ENCODE measurements around the gene GNA15. TPM values are rescaled to one million over a fixed set of nuclear protein-coding genes. Genes with fewer than 3 reads are reported as not detected.

The GNA15 gene
- total and polyA plus RNA-seq, 2 of the 8 experiments (the other 6 are each of a cell fraction or from before 2014, with no cell fraction given): 0.26 to 0.45 TPM

DNA sequence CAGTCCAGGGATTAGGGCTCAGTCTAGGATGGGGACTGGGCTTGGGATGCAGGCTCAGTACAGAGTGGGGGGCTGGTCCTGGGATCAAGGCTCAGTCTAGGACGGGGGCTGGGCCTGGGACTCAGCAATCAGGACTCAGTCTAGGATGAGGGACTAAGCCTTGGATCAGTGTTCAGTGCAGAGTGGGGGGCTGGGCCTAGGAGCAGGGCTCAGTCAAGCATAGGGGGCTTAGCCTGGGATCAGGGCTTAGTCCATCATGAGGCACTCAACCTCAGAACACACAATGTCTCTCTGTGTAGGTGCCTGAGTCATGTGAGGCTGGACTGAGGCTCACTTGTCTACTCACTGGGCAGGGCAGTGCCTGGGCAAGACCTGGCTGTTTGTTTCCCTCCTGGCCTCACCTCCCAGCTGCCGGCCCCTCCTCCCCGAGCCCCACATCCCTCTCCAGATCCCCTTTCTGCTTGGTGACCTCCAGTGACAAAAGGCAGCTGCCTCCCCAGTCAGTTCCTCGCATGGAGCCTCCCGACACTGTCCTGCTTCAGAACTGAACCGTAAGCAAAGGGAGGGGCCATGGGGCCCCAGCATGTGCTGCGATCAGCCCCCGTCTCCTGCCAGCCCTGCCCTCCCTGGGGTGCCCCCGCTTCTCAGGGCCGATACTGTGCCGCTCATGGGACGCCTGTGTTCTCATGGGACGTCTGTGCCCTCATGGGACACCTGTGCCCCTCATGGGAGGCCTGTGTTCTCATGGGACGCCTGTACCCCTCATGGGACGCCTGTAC is 36.2 kb downstream of the GNA15 start:
- Histone ChIP-seq H2BK20ac (ENCODE audit: low read length) (no peak overlapping the region), H4K5ac (ENCODE audit: insufficient read length, low read depth, low read length) (no peak overlapping the region), H3K4me1 (replicated peaks in 1 of 4; ENCODE audit: control insufficient read depth in 3 of 4, insufficient read depth in 4 of 4, low read length in 3 of 4) (no peaks in the 10 kb centered on the region), H4K91ac (replicated peaks; ENCODE audit: insufficient read length, low read length) (no peak overlapping the region), H3K9ac (replicated peaks in 1 of 4; ENCODE audit: extremely low read depth in 1 of 4, low read depth in 3 of 4, low read length in 3 of 4) (no peak overlapping the region), H3K4ac (replicated peaks; ENCODE audit: insufficient read length, low read depth, low read length) (no peak overlapping the region), H3K27ac (ENCODE audit: low read depth, low read length) (no peak overlapping the region), H4K20me1 (replicated peaks in 1 of 2; ENCODE audit: control insufficient read depth in 1 of 2, insufficient read depth in 2 of 2, low read length in 2 of 2) (no peaks in the 10 kb centered on the region), H3K36me3 (ENCODE audit: control insufficient read depth in 2 of 4, insufficient read depth in 4 of 4, low read length in 3 of 4) (no peaks in the 10 kb centered on the region), H3K56ac (replicated peaks; ENCODE audit: insufficient read length, low read depth, low read length) (no peak overlapping the region), H3K4me2 (ENCODE audit: insufficient read depth in 1 of 2, low read depth in 2 of 2, low read length in 2 of 2) (no peak overlapping the region), H3K27me3 (replicated peaks in 1 of 4; ENCODE audit: control insufficient read depth in 3 of 4, extremely low read depth in 1 of 4, insufficient read depth in 3 of 4, low read length in 3 of 4) (0 out of 7 replicates have a peak, but pooled peaks cover 0 to 2% (median 0%) of the 10 kb centered on the region in 4 experiments), H3K79me2 (ENCODE audit: control insufficient read depth in 1 of 2, insufficient read depth in 2 of 2, low read length in 2 of 2) (no peaks in the 10 kb centered on the region), H3K23me2 (ENCODE audit: low read depth, low read length) (no peaks in the 10 kb centered on the region), H4K8ac (ENCODE audit: extremely low read depth, insufficient read depth, low read length) (no peak overlapping the region), H3K18ac (ENCODE audit: extremely low read depth, low read length) (no peak overlapping the region), H2BK120ac (replicated peaks; ENCODE audit: low read depth, low read length) (no peak overlapping the region), H2BK5ac (ENCODE audit: low read depth, low read length) (no peak overlapping the region), H3K4me3 (ENCODE audit: extremely low read depth in 1 of 4, insufficient read depth in 2 of 4, low read depth in 3 of 4, low read length in 4 of 4) (no peak overlapping the region), H3K23ac (ENCODE audit: insufficient read length) (no peak overlapping the region), H2AK5ac (ENCODE audit: low read depth, low read length) (no peak overlapping the region), H2BK12ac (ENCODE audit: low read depth, low read length) (0 out of 2 replicates have a peak overlapping the region, but pooled peaks have one; percentile 50), H3K9me3 (ENCODE audit: insufficient read depth in 2 of 2, low read depth in 1 of 2, low read length in 1 of 2) (no peaks in the 10 kb centered on the region), H3K14ac (ENCODE audit: insufficient read length) (no peak overlapping the region), H2AFZ (ENCODE audit: low read length) (no peak overlapping the region), H3K79me1 (ENCODE audit: low read depth, low read length) (no peaks in the 10 kb centered on the region; the same call in 1 of the 2 replicates), H2BK15ac (ENCODE audit: low read length) (0 out of 2 replicates have a peak overlapping the region, but pooled peaks have one; percentile 18)
- no peak for FAIRE-seq
- 80% methylated on average over 14 of the region's 15 CpGs; no CpG with 5 or more reads in 1 of the 2 experiments for WGBS, 2 experiments (ENCODE audit: extremely low coverage in 1 of 2, insufficient coverage in 1 of 2, insufficient read length in 1 of 2, insufficient replicate concordance in 2 of 2, low coverage in 1 of 2, low lambda C conversion rate in 2 of 2, missing lambda C conversion rate in 1 of 2)
- no peak for DNase-seq (ENCODE audit: low read depth in 1 of 2, low spot score in 2 of 2)
- POLR2A ChIA-PET (ENCODE audit: partially characterized antibody): no interaction called here
- CTCF ChIA-PET (ENCODE audit: partially characterized antibody): interaction anchor here (1.7 to 2.4 kb wide), 3 partner anchors 11 to 70 kb away, joined by 4 to 16 read pairs (median 10); no protein-coding TSS in a partner anchor
- TF ChIP-seq NANOG (IDR thresholded peaks at IDR 0.05; ENCODE audit: insufficient read depth, low read depth, low read length, poor library complexity, severe bottlenecking) (no peak), POU5F1 (IDR thresholded peaks at IDR 0.05; ENCODE audit: low read depth, low read length) (no peak), SP1 (IDR thresholded peaks at IDR 0.05; ENCODE audit: low read depth, low read length) (no peak), CBX5 (IDR thresholded peaks at IDR 0.05; ENCODE audit: low read depth, low read length) (no peak), HDAC2 (IDR thresholded peaks at IDR 0.05; ENCODE audit: borderline replicate concordance in 1 of 2, low read depth in 2 of 2, low read length in 2 of 2) (no peak), CREB1 (IDR thresholded peaks at IDR 0.05) (no peak), RFX5 (IDR thresholded peaks at IDR 0.05; ENCODE audit: borderline replicate concordance, low read depth, low read length) (no peak), RBBP5 (IDR thresholded peaks at IDR 0.05; ENCODE audit: borderline replicate concordance, low read depth, low read length) (no peak)
- TF ChIP-seq, protein P1, sequence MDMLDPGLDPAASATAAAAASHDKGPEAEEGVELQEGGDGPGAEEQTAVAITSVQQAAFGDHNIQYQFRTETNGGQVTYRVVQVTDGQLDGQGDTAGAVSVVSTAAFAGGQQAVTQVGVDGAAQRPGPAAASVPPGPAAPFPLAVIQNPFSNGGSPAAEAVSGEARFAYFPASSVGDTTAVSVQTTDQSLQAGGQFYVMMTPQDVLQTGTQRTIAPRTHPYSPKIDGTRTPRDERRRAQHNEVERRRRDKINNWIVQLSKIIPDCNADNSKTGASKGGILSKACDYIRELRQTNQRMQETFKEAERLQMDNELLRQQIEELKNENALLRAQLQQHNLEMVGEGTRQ (IDR thresholded peaks at IDR 0.05; ENCODE audit: low read length): no peak
- TF ChIP-seq, protein P2, sequence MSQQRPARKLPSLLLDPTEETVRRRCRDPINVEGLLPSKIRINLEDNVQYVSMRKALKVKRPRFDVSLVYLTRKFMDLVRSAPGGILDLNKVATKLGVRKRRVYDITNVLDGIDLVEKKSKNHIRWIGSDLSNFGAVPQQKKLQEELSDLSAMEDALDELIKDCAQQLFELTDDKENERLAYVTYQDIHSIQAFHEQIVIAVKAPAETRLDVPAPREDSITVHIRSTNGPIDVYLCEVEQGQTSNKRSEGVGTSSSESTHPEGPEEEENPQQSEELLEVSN (IDR thresholded peaks at IDR 0.05): no peak
